ENCODE results near the gene LZTR1.

The LZTR1 gene

GRCh38 chr22:20983081-20983771, 1.1 kb downstream of the LZTR1 start:
- DNase-seq, result no peak

DNA sequence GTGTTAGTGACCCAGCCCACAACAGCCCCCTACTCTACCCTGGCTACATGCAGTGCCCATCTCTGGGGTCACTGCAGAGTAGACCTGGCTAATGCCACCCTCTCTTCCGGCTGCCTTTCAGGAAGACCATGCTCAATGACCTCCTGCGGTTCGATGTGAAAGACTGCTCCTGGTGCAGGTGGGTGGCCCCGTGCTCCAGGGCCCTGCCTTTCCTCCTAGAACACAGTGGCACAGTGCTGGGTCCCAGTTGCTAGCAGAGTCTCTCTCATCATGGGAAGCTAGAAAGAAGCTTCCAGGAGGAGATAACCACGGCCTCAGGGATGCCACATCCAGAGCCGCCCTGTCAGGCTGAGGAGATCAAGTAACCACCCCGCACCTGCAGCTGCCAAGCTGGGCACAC, 3.6 kb downstream of the LZTR1 start:
- no peak for DNase-seq

DNA sequence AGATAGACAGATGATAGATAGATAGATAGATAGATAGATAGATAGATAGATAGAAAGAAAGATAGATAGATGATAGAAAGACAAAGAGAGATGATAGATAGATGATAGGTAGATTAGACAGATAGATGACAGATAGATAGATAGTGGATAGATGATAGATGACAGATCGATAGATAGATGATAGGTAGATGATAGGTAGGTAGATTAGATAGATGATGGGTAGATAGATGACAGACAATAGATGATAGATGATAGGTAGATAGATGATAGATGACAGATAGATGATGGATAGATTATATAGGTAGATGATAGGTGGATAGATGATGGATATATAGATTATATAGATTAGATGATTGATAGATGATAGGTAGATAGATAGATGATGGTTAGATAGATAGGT, 4.3 kb downstream of the LZTR1 start:
- DNase-seq, result no peak

DNA sequence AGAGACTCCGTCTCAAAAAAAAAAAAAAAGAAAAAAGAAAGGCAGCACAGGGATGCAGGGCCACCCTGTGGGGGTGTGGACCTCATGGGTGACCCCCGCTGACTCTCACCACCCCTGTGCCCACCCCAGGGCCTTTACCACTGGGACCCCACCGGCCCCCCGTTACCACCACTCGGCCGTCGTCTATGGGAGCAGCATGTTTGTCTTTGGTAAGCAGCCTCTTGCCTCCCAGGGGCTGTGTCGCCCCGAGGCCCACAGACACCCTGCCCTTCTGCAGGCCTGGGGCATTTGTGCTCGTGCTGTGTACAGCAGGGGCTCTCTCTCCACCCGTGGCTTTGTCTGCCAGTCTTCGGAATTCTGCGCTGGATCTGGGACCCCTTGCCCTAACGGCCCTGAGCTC, 5.3 kb downstream of the LZTR1 start:
- no peak for DNase-seq

DNA sequence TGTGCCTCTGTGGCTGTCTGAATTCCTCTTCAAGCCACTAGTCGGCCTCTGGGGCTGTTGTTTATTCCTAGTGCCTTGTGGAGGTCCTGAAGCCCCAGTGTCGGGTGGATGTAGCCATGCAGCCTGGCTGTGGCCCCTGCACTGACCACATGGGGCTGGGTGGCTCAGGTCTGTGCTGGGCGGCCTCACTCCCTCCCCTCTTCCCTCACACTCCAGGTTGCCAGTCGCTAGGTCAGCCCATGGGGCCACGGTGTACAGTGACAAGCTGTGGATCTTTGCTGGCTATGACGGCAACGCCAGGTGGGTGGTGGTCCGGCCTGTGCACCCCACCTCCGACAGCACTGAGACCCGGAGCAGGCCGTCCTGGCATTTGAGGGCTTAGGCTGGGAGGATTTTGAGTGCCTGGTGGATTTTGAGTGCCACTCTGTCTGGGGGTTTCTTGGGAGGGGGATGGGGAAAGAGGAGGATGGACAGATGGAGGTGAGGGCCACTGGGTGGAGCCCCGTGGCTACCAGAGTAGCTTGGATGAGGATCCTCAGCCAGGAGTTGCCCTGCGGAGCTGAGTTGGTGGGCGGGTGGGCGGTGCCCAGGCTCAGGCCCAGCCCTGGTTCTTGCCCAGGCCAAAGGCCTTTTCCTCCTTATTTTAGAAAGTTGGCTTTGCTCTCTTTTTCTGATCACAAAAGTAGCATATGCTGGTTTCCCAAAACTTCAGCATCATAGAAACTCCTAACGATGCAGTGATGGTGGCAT, 6.7 kb downstream of the LZTR1 start:
- no peak for DNase-seq

GRCh38 chr22:20989323-20990138, 7.4 kb downstream of the LZTR1 start:
- DNase-seq, result no peak

GRCh38 chr22:20990184-20991180, 8.4 kb downstream of the LZTR1 start:
- no peak for DNase-seq

DNA sequence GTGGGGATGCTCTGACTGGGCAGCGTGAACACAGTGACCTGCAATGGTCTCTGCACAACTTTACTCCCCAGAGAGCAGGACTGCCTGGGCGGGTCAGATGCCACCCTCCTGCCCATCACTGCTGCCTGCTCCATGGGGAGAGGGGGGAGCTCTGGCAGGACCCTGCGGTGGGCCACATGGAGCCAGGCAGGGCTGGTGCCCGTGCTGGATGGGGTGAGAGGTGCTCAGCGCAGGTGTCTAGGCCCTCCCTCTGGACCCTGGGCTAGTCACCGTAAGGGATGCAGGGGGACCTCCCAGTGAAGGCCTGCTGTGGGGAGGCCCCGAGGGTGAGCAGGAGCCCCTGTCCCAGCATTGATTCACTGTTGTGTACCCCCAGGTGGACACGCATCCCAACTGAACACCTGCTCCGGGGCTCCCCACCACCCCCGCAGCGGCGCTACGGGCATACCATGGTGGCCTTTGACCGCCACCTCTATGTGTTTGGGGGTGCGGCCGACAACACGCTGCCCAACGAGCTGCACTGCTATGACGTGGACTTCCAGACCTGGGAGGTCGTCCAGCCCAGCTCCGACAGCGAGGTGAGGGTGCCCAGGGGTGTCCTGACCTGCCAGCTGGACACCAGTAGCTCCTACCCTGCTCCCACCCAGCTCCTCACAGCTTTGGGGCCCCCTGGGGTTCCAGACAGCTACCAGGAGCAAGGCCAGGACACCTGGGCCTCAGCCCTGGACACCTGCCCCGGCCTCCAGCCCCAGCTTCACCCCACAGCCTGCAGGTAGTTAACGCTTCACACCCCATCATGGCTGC, 9.4 kb downstream of the LZTR1 start:
- no peak for DNase-seq

DNA sequence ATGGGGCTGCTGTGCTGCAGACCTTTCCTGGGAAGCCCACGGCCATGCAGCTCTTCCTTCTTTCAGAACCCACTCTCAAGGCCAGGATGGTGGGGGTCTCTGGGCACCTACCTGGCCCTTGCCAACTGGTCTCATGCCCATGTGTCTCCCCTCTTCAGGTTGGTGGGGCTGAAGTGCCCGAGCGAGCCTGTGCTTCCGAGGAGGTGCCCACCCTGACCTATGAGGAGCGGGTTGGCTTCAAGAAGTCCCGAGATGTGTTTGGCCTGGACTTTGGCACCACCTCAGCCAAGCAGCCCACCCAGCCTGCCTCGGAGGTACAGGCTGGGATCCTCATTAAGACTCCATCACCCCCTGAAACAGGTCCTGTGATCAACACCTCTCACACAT, 10.0 kb downstream of the LZTR1 start:
- no peak for DNase-seq

DNA sequence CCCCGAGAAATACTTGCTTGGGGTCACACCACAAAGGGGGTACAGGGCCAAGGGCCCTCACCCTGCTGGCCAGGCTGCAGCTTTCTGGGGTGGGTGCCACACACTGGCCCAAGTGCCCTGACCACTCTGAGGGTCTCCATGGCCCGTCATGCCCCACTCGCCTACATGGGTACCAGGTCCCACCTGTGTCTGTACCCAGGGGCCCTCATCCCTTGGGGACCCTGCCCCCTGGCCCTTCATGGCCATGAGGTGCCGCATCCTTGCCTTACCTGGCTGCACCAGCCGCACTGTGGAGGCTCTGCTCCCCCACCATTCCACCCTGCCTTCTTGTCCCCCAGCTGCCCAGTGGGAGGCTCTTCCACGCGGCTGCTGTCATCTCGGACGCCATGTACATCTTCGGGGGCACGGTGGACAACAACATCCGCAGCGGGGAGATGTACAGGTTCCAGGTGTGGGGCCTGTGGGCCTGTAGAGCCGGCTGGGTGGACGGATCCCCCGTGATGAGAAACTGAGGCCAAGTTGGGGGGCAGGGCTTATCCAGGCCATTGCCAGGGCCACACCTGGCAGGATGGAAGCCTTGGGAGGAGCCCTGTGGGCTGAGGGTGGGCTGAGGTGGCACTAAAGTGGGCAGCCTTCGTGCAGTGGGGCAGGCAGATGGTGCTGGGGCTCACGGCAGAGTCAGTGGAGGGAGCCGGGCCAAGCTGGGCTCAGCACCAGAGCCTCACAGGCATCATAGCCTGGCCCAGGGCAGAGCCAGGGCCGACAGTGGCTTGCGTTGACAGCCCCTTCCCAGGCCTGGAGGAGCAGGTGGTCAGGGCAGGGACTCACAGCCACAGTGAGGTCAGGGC, 10.6 kb downstream of the LZTR1 start:
- DNase-seq, result no peak

GRCh38 chr22:20993304-20994127, 11.4 kb downstream of the LZTR1 start:
- DNase-seq, result no peak

DNA sequence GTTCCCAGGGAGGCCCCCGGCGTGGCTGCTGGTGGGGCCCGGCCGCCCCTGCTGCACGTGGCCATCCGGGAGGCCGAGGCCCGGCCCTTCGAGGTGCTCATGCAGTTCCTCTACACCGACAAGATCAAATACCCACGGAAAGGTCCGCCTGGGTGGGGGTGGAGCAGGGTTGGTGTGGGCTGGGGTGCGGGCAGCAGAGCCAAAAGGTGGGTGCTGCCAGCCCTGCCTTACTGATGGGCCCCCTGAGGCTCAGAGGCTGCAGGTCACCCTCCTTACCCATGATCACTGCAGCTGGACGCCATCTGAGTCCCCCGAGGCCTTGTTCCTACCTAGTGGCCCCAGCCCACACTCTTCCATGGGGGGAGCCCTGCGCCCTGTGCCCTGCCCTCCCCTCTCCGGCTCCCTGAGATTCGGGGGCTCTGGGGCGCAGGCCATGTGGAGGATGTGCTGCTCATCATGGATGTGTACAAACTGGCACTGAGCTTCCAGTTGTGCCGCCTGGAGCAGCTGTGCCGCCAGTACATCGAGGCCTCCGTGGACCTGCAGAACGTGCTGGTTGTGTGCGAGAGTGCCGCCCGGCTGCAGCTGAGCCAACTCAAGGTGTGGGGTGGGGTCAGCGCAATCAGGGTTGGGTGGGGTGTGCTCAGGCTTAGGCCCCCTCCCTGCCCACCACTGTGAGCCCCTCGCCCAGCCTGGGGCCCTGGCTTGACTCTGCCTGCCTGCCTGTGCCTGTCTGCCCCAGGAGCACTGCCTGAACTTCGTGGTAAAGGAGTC, 12.2 kb downstream of the LZTR1 start:
- no peak for DNase-seq

DNA sequence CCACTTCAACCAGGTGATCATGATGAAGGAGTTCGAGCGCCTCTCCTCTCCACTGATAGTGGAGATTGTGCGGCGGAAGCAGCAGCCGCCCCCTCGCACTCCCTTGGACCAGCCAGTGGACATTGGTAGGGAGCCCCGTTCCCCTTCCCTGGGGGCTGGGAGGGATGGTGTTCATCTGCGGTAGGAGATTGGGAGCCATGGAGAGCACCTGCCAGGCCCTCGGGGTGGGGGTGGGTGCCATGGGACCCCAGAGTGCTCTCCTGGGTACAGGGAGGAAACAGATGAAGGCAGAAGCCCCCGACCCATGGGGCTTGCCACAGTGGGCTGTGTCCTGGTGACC, 12.8 kb downstream of the LZTR1 start:
- DNase-seq, result no peak

GRCh38 chr22:20995329-20996030, 13.4 kb downstream of the LZTR1 start:
- DNase-seq, result no peak

- DNase-seq, result no peak
Observed at GRCh38 chr22:20996031-20996410, 13.9 kb downstream of the LZTR1 start.

- DNase-seq, result no peak
Observed at GRCh38 chr22:20996598-20997535, 14.8 kb downstream of the LZTR1 start.

- DNase-seq, result no peak
Observed at GRCh38 chr22:20997536-20998257, 15.6 kb downstream of the LZTR1 start.

Measured in DMS 273 treated with DMSO at 0.1 percent for 48 hours (cell line).